HEK293T (cell line): ENCODE data around the gene TRABD2B.

ENCODE experiments used
- ARNT ChIP-seq: fragments of 450-650 bp; IDR thresholded peaks from 2 replicates; pipeline ENCODE4 v1.6.1; 2017; ENCODE audit warnings: mild to moderate bottlenecking
- BHLHE40 ChIP-seq: fragments of 450-650 bp; IDR thresholded peaks from 2 replicates; pipeline ENCODE4 v1.6.1; 2016; ENCODE audit warnings: mild to moderate bottlenecking, moderate library complexity, borderline replicate concordance
- ELF4 ChIP-seq: fragments of 450-650 bp; IDR thresholded peaks from 2 replicates; pipeline ENCODE4 v1.6.1; 2017; ENCODE audit warnings: antibody characterized with exemption
- FOXA1 ChIP-seq: fragments of 450-650 bp; IDR thresholded peaks from 2 replicates; pipeline ENCODE4 v1.6.1; 2016; ENCODE audit warnings: mild to moderate bottlenecking
- FOXK2 ChIP-seq: fragments of 450-650 bp; IDR thresholded peaks from 2 replicates; pipeline ENCODE4 v1.6.1; 2016; ENCODE audit warnings: mild to moderate bottlenecking
- FOXM1 ChIP-seq: fragments of 450-650 bp; IDR thresholded peaks from 2 replicates; pipeline ENCODE4 v1.6.1; 2017; ENCODE audit warnings: mild to moderate bottlenecking, borderline replicate concordance
- HDGF ChIP-seq: fragments of 450-650 bp; IDR thresholded peaks from 2 replicates; pipeline ENCODE4 v1.6.1; 2017; ENCODE audit warnings: antibody characterized with exemption, borderline replicate concordance
- L3MBTL2 ChIP-seq: fragments of 450-650 bp; conservative IDR thresholded peaks from 2 replicates; pipeline ENCODE4 v1.6.1; 2016; ENCODE audit warnings: mild to moderate bottlenecking
- LEF1 ChIP-seq: fragments of 450-650 bp; IDR thresholded peaks from 2 replicates; pipeline ENCODE4 v1.6.1; 2017; ENCODE audit warnings: mild to moderate bottlenecking, borderline replicate concordance
- NFRKB ChIP-seq: fragments of 450-650 bp; IDR thresholded peaks from 2 replicates; pipeline ENCODE4 v1.6.1; 2016; ENCODE audit warnings: mild to moderate bottlenecking, moderate library complexity
- PKNOX1 ChIP-seq: fragments of 450-650 bp; IDR thresholded peaks from 2 replicates; pipeline ENCODE4 v1.6.1; 2016
- SP1 ChIP-seq: fragments of 450-650 bp; IDR thresholded peaks from 2 replicates; pipeline ENCODE4 v1.6.1; 2017
- SUZ12 ChIP-seq: fragments of 450-650 bp; IDR thresholded peaks from 2 replicates; pipeline ENCODE4 v1.6.1; 2016; ENCODE audit warnings: mild to moderate bottlenecking
- ZNF384 ChIP-seq: fragments of 450-650 bp; IDR thresholded peaks from 2 replicates; pipeline ENCODE4 v1.6.1; 2016

DNA sequence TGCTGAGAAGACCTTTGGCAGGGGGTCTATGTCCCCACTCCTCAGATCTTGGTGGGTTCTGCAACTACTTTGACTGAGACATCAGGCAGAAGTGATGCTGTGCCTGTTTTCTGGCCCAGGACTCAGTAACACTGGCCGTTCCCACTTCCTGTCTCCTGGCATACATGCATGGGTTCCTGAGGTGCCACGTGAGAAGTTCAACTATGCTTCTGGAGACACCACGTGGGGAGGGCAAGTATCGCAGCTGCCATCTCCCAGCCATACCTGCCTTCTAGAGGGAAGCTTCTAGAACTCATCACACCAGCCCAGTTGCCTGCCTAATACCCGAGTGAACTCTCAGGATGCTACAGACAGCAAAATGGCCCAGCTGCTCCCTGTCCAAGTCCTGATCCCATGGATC lies 65.8 kb downstream of the TRABD2B start:
- TF ChIP-seq FOXK2 = no peak
- no peak for TF ChIP-seq PKNOX1
- no peak for TF ChIP-seq FOXA1
- TF ChIP-seq NFRKB = no peak
- no peak for TF ChIP-seq ZNF384
- no peak for TF ChIP-seq L3MBTL2
- no peak for TF ChIP-seq SUZ12
- no peak for TF ChIP-seq ELF4
- no peak for TF ChIP-seq HDGF
- no peak for TF ChIP-seq BHLHE40
- no peak for TF ChIP-seq ARNT
- TF ChIP-seq SP1 = no peak
- TF ChIP-seq FOXM1 = no peak
- no peak for TF ChIP-seq LEF1
